ENCODE data around the gene CPNE6. TPM values are rescaled to one million over a fixed set of nuclear protein-coding genes. Genes with fewer than 3 reads are reported as not detected.

The CPNE6 gene
- total and polyA plus RNA-seq, 2 of the 13 experiments (the other 11 are each of a cell fraction or from before 2014, with no cell fraction given), result not detected

DNA sequence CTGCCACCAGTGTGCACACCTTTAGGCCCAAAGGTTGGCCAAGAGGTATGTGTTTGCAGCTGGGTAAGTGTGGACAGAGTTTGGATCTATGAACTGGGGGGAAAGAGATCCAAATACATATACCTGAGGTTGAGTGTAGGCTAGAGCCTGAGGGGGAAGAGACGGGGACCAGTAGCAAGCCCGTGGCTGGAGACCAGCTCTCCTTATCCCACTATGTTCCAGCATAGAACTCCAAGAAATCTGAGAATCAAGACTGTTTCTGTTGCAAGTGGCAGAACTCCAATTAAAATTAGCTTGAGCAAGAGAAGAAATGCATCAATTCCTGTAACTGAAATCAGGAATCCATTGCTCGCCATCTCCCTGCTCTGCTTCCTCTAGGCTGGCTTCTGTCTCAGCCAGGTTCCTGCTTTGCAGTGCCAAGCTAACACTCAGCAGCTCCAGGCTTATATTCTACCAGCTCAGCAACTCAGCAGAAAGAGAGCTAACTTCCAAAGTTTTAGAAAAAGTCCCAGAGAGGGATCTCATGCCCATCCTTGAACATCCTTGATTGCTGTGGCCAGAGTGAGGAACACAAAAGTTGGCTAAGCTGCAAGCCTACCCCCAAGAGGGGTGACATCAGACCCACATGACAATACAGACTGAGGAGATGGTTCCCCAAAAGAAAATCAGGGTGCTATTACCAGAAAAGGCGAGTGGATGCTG, 21.3 kb downstream of the CPNE6 start (continued):
- TF ChIP-seq, protein P1, sequence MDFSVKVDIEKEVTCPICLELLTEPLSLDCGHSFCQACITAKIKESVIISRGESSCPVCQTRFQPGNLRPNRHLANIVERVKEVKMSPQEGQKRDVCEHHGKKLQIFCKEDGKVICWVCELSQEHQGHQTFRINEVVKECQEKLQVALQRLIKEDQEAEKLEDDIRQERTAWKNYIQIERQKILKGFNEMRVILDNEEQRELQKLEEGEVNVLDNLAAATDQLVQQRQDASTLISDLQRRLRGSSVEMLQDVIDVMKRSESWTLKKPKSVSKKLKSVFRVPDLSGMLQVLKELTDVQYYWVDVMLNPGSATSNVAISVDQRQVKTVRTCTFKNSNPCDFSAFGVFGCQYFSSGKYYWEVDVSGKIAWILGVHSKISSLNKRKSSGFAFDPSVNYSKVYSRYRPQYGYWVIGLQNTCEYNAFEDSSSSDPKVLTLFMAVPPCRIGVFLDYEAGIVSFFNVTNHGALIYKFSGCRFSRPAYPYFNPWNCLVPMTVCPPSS (IDR thresholded peaks at IDR 0.05), result no peak
- TF ChIP-seq, protein P2, sequence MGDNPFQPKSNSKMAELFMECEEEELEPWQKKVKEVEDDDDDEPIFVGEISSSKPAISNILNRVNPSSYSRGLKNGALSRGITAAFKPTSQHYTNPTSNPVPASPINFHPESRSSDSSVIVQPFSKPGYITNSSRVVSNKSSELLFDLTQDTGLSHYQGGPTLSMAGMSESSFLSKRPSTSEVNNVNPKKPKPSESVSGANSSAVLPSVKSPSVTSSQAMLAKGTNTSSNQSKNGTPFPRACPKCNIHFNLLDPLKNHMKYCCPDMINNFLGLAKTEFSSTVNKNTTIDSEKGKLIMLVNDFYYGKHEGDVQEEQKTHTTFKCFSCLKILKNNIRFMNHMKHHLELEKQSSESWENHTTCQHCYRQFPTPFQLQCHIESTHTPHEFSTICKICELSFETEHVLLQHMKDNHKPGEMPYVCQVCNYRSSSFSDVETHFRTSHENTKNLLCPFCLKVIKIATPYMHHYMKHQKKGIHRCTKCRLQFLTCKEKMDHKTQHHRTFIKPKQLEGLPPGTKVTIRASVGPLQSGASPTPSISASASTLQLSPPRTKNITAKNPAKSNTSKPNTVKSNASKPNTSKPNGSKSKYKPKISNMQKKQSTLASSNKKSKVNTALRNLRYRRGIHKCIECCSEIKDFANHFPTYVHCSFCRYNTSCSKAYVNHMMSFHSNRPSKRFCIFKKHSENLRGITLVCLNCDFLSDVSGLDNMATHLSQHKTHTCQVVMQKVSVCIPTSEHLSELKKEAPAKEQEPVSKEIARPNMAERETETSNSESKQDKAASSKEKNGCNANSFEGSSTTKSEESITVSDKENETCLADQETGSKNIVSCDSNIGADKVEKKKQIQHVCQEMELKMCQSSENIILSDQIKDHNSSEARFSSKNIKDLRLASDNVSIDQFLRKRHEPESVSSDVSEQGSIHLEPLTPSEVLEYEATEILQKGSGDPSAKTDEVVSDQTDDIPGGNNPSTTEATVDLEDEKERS (CRISPR knock-in tag; IDR thresholded peaks at IDR 0.05), result 0 out of 2 replicates have a peak, but pooled peaks have one; percentile 38
- TF ChIP-seq MIER3 (CRISPR knock-in tag; IDR thresholded peaks at IDR 0.05; ENCODE audit: borderline replicate concordance), result 0 out of 2 replicates have a peak, but pooled peaks have one; percentile 10
- no peak for TF ChIP-seq AGO1 (IDR thresholded peaks at IDR 0.05; ENCODE audit: low read depth, low read length, poor library complexity, severe bottlenecking)
- TF ChIP-seq, protein P3, sequence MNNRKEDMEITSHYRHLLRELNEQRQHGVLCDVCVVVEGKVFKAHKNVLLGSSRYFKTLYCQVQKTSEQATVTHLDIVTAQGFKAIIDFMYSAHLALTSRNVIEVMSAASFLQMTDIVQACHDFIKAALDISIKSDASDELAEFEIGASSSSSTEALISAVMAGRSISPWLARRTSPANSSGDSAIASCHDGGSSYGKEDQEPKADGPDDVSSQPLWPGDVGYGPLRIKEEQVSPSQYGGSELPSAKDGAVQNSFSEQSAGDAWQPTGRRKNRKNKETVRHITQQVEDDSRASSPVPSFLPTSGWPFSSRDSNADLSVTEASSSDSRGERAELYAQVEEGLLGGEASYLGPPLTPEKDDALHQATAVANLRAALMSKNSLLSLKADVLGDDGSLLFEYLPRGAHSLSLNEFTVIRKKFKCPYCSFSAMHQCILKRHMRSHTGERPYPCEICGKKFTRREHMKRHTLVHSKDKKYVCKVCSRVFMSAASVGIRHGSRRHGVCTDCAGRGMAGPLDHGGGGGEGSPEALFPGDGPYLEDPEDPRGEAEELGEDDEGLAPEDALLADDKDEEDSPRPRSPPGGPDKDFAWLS (CRISPR knock-in tag; IDR thresholded peaks at IDR 0.05; ENCODE audit: borderline replicate concordance), result 0 out of 2 replicates have a peak, but pooled peaks have one; percentile 62
- TF ChIP-seq, protein P4, sequence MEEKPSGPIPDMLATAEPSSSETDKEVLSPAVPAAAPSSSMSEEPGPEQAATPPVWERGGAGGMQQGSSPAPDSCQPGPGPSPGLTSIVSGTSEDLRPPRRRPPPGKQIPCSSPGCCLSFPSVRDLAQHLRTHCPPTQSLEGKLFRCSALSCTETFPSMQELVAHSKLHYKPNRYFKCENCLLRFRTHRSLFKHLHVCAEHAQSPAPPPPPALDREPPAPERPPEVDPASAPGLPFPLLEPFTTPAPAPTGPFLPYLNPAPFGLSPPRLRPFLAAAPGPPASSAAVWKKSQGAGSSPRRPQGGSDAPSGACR (CRISPR knock-in tag; IDR thresholded peaks at IDR 0.05), result no peak
- no peak for TF ChIP-seq RBFOX2 (IDR thresholded peaks at IDR 0.05; ENCODE audit: low read depth, low read length)
- TF ChIP-seq, protein P5, sequence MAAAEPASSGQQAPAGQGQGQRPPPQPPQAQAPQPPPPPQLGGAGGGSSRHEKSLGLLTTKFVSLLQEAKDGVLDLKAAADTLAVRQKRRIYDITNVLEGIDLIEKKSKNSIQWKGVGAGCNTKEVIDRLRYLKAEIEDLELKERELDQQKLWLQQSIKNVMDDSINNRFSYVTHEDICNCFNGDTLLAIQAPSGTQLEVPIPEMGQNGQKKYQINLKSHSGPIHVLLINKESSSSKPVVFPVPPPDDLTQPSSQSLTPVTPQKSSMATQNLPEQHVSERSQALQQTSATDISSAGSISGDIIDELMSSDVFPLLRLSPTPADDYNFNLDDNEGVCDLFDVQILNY (CRISPR knock-in tag; conservative IDR thresholded peaks at IDR 0.05), result no peak
- no peak for TF ChIP-seq SALL2 (CRISPR knock-in tag; IDR thresholded peaks at IDR 0.05)
- TF ChIP-seq POLR2A (IDR thresholded peaks at IDR 0.05; ENCODE audit: insufficient read depth in 1 of 2, low read depth in 2 of 2, low read length in 2 of 2), result 0 out of 4 replicates have a peak, but pooled peaks of 1 of the 2 experiments have one; percentile 3
- no peak for TF ChIP-seq ATAD3A (CRISPR knock-in tag; IDR thresholded peaks at IDR 0.05)
- TF ChIP-seq, protein P6, sequence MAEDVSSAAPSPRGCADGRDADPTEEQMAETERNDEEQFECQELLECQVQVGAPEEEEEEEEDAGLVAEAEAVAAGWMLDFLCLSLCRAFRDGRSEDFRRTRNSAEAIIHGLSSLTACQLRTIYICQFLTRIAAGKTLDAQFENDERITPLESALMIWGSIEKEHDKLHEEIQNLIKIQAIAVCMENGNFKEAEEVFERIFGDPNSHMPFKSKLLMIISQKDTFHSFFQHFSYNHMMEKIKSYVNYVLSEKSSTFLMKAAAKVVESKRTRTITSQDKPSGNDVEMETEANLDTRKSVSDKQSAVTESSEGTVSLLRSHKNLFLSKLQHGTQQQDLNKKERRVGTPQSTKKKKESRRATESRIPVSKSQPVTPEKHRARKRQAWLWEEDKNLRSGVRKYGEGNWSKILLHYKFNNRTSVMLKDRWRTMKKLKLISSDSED (CRISPR knock-in tag; IDR thresholded peaks at IDR 0.05), result no peak
- TF ChIP-seq, protein P7, sequence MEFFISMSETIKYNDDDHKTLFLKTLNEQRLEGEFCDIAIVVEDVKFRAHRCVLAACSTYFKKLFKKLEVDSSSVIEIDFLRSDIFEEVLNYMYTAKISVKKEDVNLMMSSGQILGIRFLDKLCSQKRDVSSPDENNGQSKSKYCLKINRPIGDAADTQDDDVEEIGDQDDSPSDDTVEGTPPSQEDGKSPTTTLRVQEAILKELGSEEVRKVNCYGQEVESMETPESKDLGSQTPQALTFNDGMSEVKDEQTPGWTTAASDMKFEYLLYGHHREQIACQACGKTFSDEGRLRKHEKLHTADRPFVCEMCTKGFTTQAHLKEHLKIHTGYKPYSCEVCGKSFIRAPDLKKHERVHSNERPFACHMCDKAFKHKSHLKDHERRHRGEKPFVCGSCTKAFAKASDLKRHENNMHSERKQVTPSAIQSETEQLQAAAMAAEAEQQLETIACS (CRISPR knock-in tag; IDR thresholded peaks at IDR 0.05), result no peak
- no peak for TF ChIP-seq ZNF558 (CRISPR knock-in tag; IDR thresholded peaks at IDR 0.05; ENCODE audit: borderline replicate concordance)
- 0 out of 2 replicates have a peak, but pooled peaks have one; percentile 6 for TF ChIP-seq MEIS2 (CRISPR knock-in tag; IDR thresholded peaks at IDR 0.05)
- no peak for TF ChIP-seq MIXL1 (CRISPR knock-in tag; IDR thresholded peaks at IDR 0.05)
- TF ChIP-seq CBFB (CRISPR knock-in tag; IDR thresholded peaks at IDR 0.05), result no peak; the same call in 1 of the 2 replicates

All from HepG2 (cell line).